GM21737 (cell line): ENCODE measurements around the gene HESX1.
A peak's percentile ranks its signal among the peaks of the same experiment; 100 is the strongest.

ENCODE experiments used
- ATAC-seq: cut with Tn5 transposase; IDR thresholded peaks from one replicate; pipeline ENCODE4 v1.9.1; 2021; ENCODE audit warnings: mild to moderate bottlenecking, moderate library complexity; ENCODE audit not compliant: unreplicated experiment

HESX1 gene

DNA sequence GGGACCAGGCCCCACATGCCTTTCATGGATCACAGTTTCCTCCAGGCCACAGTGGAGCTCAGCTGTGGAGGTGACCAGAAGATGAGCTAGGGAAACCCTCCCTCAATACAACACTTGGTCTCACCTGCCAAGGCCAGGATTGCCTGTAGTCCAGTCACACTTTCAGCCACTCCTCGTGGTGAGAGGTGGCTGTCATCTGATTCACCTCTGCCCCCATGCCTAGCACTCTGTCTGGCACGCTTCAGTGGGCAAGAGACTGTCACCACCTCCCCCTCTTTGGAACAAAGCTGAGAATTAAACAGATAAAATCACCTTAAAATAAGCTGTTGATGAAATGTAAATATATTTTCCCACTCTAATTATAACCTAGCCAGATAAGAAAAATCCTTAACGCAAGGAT is 30.7 kb downstream of the HESX1 start:
- ATAC-seq = no peak

DNA sequence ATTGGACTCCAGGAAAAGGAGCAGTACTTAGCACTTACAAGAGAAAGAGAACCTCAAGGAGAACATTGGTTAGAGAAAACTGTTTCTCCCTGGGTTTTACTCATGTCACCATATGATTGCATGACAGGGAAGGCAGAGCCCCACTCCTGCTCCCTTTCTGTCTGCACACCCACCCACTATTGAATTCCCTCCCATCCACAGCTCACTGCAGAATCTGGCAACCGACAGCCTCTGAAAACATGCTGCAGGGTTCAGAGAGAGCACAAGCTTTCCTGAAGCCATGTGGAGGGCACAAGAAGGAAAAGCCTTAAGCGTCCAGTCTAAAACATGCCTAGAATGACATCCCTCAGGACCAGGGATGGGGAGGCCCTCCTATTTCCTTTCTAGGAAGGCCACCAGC is 31.6 kb downstream of the HESX1 start:
- ATAC-seq = no peak

DNA sequence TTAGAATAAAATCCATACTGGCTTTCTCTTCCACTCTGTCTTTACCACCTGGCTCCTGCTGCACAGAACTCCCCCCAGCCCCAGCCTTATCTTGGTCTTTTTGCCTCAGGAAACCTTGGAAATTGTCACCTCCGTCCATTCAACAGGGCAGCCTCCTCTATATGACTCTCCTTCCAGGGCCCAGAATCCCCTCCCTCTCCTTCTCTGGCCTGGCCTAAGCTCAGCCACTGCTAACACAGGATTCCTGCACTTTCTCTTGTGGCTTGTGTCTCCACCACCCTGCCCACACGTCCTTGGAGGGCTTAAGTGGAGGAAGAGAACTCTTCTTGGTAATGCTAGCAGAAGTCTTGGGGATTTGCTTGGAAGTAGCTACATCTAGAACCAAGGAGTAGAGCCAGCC is 33.1 kb downstream of the HESX1 start:
- no peak for ATAC-seq

DNA sequence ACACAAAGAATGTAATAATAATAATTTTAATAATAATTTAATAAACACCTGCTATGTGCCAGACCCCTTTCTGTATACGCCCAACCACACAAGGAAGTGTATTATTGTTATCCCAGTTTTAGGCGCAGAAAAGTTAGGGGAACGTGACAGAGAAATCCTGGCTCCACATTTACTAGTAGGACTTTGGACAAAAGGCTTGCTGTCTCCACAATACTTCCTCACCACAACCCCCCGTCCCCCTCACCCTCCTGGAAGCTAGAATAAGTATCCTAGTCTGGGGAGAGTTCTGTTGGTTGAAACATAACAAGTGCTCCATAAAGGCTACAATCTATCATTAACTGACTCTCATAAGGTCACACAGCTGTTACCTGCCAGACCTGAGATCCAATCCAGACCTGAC is 34.1 kb downstream of the HESX1 start:
- no peak for ATAC-seq

DNA sequence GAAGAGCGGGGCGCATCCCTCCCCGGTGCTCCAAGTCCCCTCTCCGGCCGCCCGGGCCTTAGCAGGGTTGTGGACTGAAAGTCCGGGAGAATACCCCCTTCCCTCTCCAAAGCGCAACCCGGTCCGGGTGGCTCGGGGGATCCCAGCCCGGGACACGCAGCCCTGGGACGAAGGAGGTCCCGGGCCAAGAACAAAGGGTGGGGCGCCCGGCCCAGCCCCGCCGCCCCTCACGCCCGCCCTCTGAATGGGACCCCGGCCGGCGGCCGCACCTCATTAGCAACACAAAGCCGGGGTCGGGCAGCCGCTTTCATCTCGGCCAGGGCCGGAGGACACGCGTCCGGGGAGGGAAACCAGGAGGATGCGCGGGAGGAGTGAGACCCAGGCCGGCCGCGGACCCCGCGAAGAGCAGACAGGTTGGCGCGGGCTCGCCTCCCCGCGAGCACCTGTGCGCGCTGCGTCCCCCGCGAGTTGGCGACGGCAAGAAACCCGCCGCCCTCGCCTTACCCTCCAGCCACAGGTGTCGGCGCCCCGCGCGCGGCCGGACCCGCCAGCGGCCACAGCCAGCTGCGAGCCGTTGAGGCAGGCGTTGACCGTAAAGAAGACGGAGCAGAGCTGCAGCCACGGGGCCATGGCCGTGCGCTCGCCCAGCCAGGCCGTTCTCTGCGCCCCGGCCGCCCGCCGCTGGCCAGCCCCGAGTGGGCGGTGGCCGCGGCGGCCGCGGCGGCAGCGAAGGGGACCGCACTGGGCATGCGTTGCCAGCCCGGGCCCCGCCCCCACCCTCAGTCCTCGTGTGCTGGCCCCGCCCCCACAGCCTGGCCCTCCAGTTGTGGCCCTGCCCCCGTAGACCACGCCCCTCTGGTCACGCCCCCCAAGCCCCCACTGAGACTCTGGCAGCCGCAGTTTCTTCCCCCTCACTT is 34.9 kb downstream of the HESX1 start, which contains the start of gene IL17RD:
Gene IL17RD, minus strand, starts transcription at position 697 of the 917 bp plus-strand sequence. Its CDS starts 67 bp downstream, at position 630.
- peak; percentile 40 for ATAC-seq

DNA sequence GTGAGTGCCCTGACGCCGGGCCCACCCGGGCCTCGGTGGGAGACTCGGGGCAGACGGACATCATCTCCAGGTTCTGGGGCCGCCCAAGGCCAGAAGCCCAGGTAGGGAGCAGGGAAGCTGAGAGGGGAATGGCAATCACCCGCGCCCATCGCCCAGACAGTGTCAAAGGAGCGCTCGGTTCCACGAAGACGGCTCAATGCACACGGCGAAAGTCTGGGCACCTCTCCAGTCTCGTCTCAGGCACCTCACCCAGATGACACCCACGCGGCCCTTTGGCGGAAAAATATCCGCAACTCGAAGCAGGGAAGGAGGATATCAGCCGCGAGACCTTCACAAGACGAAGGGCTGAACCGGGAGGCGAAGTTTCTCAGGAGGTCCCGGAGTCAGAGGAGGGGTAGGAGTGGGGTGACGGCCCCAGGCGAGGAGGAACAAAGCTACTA is 35.5 kb downstream of the HESX1 start:
- no peak for ATAC-seq

DNA sequence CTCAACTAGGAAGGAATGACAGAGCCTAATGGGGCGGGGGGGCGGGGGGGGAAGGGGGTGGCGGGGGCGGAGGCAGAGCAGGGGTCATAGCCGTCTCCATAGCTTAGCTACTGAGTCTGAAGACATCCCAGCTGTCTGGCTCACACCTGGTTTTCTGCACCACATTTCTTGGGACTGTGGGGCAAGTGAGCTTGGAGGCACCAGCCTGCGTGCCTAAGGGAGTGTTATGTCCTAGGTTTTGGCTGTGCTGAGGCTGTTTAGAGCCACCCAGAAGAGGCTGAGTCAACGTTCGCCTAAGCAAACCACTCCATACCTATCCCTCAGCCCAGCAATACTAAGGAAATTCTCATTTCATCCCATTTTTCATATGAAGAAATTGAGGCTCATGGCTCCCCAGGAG is 36.0 kb downstream of the HESX1 start:
- ATAC-seq = no peak

DNA sequence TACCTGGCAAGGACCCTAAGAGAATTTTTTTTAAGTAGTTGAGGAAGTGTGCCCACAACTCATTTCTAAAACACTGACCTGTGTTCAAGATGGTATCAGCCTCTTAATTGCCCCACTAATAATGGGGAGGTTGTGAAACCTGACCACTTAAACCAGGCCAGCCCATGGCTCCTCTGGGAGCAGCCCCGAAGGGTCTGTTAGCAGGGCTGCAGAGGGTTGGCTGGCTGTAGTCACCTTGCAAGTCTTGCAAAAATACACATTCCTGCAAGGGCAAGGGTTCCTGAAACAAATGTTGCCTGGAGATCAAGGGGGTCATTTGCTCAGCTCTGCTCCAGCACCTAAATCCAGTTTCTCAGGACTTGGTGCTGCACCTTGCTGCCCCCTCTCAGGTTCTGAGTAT is 37.9 kb downstream of the HESX1 start:
- ATAC-seq = no peak

DNA sequence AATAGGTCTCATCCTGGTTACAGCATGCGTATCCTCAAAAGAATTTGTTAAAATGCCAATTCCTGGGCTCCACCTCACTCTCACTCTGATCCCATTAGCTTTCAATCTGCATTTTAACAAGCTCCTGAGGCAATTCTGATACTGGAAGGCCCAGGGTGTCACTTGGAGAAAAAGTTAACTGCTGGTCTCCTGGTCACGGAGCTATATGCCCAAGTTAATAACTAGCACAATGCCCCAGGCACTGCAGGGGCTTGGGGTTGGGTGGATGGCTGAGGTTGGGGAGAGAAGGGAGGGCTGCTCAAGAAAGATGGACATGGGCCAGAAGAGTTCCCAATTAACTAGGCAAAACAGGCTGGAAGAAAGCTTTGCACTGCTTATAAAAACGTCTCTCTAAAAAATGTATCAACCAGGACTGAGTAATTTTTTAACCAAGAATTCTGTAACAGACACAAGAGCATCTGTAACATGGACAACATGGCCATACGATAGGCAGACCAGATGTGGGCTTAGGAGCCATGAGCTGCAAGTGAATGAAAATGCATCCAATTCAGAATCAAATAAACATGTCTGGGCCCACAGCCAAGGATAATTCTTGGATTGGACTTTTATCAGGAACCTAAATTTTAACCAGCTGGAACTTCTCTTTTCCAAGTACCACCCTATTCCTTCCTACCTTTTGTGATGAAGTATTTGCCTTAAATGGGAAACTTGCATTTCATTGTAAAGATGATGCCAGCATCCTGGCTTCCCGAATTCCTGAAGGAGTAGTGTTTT is 38.8 kb downstream of the HESX1 start:
- ATAC-seq = no peak

DNA sequence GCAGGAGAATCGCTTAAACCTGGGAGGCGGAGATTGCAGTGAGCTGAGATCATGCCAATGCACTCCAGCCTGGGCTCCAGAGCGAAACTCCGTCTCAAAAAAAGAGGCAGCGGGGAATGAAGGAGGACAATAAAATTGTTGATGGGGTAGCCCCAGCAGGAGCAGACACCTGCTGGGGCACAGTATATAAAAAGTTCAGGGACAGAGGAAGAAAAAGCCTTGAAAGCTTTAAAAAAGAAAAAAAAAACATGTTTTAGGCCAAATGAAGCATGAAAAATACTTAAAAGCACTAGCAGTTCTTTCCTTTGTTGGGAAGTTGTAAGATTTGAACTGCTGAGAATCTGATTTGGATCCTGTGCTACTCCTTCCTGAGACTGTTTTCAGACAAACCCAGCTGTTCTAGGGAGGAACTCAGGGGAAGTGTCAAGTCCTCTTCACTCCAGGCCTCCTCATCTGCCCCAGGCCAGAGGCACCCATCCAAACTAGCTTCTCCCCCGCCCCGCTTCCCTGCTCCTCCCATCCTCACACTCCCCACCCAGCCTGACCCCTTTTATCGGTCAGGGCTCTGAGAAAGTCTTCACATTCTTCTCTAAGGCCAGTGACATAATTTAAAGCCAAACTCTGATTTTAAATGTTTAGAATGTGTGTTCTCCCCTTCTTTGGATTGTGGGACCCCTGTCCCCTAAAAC is 39.6 kb downstream of the HESX1 start:
- no peak for ATAC-seq

DNA sequence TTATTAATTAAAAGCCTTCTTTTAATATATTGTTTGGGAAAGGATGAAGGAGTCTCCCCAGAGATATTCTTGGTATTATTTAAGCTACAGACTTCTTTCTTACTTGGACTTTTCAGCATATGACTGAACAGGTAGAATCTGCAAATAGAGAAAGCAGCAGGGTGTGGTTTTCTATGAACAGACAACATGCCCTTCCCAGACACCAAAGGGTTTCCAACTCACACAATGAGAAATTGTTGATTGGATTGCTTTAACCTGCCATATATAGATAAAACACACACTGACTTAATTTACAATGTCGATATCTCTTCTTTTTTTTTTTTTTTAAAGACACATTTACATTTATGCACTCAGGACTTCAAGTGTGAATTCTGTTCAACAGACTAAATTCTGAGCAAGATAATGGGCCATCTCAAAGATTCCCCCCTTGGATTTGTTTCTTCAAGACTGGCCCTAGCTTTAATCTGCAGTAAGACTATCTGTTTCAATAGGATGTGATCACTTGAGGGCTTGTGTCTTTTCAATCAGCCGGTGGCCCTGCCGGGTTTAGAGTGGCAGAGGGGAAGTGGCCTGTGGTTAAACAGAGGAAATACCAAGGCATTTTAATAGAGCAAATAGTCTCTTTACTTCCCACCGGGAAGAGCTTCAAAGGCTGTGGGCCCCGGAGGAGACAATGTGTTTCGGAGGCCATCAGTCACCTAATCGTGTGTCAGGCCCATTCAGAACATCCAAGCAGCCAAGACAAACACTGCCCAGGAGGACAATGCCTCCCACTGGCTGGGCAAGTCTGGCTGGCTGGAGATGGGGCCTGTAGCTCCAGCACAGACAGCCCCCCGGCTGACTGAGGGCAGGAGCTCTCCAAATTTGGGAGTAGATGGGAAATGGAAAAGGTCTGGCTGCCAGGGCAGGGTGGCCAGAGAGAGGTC is 40.7 kb downstream of the HESX1 start:
- no peak for ATAC-seq

DNA sequence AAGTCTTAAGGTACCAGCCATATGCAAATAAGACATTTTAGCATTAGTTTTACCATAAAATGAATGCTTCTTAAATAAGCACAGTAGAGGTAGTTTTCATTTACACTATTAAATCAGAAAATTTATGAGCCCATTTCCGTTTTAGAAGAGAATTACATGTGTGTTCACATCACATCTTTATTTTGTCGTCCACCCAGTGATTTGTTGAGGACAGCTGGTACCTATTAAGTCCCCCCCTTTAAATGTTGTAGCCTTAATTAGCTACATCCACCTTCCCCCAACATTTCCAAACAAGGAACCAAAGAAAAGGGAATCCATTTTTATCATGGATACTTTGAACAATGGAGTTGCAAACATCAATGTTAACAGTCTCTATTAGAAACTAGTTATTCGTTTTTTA is 41.5 kb downstream of the HESX1 start:
- ATAC-seq = no peak

DNA sequence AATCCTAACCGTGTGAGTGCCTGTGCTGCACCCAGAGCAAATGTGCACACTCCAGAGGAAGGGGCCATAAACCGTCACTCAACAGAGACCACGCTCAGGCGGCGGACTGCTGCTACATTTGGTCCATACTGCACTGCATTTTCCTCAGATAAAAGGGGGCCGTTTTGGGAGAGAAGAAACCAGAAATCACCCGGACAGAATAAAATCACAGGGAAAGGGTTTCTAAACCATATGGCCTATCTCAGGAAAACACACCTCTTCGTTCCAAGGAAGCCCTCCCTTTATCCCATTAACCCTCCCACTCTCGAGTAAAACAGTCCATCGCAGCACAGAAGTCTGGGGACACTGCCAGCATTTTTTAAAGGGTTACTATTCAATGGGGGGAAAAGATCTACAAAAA is 42.2 kb downstream of the HESX1 start:
- no peak for ATAC-seq

DNA sequence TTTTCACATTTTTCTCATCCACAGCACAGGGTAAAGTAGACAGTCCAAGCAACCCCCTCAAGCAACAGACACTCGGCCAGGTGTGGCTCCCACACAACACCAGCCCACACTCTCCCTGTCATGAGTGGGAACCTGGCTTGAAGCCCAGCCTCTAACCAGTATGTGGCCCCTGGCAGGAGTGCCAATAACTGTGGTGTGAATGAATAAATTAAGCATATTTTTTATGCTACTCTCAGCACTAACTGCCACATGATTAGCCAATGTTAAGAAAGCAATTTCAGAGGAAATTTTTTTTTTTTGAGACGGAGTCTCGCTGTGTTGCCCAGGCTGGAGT is 44.5 kb downstream of the HESX1 start:
- ATAC-seq = no peak

DNA sequence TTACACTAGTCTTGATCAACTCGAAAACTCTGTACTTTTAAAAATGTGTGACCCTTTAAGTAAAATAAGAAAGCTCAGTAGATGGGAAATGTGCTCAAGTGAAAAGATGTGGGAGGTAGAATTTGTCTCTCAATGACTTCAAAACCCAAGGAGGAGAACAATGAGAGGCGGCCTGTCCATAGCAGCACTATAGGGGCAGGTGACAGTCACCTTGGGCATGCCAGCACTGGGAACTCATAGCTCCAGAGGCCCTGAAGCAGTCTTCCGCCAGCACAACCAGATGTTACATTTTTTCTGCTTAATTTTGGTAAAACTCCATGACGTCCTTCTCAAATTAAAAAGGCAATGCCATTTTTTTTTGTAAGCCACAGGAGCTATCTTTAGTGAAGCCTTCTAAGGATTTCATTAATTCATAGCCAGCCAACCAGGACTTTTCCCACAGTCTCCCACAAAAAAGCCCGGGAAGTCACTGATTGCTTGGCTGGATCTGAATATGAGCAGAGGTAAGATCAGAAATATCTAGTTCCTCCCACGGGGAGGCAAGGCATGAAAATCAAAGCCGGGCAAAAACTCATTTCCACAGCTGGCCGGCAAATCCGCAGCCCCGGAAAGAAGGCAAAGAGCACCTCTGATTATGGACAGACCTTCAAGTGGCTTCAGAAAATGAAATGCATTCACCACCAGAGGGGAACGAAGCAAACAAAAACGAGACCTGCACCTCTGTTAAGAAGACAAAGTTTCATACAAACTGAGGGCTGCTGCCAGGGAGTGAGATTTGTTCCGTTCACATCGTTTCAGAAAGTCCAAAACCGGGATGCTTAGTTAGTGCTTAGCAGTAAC is 45.1 kb downstream of the HESX1 start:
- ATAC-seq = no peak

DNA sequence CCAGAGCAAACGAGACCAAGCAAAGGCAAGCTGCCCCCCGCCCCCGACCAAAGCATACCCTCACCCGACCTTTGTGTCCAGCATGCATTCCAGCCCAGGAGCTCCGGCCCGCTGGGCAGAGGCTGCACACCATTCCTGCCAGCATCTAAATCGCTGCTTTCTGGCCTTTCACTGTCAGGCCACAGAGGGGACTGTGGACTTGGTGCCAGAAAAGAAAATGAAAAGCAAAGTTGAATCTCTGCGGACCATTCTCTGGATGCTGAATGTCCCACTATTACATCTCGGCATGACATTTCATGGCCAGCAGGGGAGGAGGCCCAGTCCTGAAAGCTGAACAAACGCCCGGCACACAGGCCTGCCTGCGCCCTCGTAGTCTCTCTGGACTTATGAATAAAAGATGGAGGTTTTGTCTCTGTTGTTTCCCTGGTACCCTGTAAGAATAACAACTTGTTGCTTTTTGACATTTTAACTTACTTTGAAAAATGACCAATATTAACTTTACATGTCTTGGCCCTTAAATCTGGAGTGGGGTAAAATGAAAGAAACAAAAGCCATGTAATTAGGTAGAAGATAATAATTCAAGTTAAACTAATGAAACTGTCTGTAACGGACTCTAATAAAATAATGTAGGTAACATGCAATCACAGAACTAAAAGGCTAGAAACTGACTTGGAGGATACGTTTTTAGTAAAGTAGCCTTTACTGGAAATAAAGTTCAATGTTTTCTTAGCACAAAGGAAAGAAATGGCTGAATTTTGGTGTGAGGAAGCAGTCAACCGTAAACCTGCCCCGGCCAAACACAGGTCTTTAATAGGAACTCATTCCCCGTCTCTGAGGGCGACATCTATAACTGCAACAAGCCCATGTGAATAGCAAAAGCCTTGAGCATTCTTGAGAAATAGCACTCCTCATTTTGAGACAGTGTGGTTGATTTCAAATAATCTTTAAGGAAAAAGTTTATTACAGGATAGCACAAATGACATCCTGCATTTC is 47.3 kb downstream of the HESX1 start:
- ATAC-seq = no peak

DNA sequence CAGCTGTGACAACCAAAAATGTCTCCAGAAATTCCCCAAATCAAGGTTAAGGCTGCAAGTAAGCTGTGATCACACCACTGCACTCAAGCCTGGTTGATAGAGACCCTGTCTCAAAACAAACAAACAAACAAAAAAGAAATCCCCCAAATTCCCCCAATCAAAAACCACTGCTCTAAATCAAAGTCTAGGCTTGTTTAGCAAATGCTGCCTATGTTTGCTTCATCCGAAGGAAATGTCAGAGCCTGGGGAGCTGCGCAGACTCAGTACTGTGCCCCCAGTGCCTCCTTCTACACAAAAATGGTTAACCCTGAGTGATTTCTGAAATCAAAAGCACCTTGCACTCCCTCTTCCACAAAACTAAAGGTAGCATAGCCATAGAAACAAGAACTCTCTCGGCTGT is 48.0 kb downstream of the HESX1 start:
- no peak for ATAC-seq

DNA sequence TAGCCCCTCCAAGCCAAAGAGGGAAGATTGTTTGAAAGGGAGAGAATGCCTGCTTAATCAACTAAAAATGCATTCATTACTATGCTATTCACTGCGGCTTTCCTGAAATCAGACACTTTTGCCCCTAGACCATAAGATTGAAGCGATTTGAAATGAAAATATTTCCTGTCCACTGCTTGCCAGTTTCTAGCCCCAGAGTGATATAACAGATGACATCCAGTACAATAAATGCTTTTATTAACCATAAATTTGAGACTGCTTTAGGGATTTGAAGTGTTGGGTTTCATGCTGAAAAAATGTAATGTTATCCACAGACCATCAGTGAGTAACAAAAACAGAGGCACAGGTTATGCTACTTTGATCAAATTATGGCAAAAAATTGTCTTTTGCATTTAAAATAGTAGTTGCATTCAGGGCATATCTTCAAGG is 48.7 kb downstream of the HESX1 start:
- ATAC-seq = no peak
